Measurements from ENCODE around the gene PRKRA.

DNA sequence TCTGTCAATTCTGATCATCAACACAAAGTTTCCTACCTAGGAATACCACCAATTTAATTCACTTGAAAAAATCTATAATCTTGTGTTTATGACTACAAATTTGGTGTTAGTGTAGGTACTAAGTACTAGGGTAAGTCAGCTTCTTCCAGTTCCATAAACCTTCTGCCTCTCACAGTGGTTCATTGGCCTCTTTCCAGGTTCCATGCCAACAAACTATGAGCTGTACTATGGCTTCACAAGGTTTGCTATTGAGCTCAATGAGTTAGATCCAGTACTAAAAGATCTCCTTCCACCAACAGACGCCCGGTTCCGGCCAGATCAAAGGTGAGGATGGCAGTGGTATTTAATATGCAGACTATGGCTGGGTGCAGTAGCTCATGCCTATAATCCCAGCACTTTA lies 58.8 kb downstream of the PRKRA start:
- TF ChIP-seq POLR2AphosphoS5 (IDR thresholded peaks at IDR 0.05; ENCODE audit: low read depth, low read length) (no peak), SIN3A (IDR thresholded peaks at IDR 0.05; ENCODE audit: borderline replicate concordance, insufficient read depth, low read length) (no peak), TAF1 (IDR thresholded peaks at IDR 0.05; ENCODE audit: borderline replicate concordance, insufficient read depth, low read length) (no peak)
- TF ChIP-seq, protein P1, sequence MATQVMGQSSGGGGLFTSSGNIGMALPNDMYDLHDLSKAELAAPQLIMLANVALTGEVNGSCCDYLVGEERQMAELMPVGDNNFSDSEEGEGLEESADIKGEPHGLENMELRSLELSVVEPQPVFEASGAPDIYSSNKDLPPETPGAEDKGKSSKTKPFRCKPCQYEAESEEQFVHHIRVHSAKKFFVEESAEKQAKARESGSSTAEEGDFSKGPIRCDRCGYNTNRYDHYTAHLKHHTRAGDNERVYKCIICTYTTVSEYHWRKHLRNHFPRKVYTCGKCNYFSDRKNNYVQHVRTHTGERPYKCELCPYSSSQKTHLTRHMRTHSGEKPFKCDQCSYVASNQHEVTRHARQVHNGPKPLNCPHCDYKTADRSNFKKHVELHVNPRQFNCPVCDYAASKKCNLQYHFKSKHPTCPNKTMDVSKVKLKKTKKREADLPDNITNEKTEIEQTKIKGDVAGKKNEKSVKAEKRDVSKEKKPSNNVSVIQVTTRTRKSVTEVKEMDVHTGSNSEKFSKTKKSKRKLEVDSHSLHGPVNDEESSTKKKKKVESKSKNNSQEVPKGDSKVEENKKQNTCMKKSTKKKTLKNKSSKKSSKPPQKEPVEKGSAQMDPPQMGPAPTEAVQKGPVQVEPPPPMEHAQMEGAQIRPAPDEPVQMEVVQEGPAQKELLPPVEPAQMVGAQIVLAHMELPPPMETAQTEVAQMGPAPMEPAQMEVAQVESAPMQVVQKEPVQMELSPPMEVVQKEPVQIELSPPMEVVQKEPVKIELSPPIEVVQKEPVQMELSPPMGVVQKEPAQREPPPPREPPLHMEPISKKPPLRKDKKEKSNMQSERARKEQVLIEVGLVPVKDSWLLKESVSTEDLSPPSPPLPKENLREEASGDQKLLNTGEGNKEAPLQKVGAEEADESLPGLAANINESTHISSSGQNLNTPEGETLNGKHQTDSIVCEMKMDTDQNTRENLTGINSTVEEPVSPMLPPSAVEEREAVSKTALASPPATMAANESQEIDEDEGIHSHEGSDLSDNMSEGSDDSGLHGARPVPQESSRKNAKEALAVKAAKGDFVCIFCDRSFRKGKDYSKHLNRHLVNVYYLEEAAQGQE (IDR thresholded peaks at IDR 0.05; ENCODE audit: insufficient read depth in 1 of 2, low read depth in 2 of 2, low read length in 2 of 2) = no peak
